ENCODE measurements around the gene C6orf62. TPM values are rescaled to one million over a fixed set of nuclear protein-coding genes. Genes with fewer than 3 reads are reported as not detected.
"Not testable (repeated sequence)": the region's sequence is repeated elsewhere in the genome, so short reads cannot be mapped to it uniquely, and the experiment has no call there.

C6orf62 gene
- total RNA-seq, result 100 to 1,000 TPM in 4 of 9 donors, 10 to 100 TPM in 5; 57.2 to 121 (median 98.9) TPM
- polyA plus RNA-seq, result 100 to 1,000 TPM in 2 of 3 donors, 10 to 100 TPM in 1; 52.3 to 120 (median 106) TPM
- long read RNA-seq, donor 1, full-length matches to known transcripts, result 69 of 88 reads
- long read RNA-seq, donor 1, partial matches to known transcripts, result 10 of 88 reads
- long read RNA-seq, donor 1, other reads (novel, unspliced or antisense), result 9 of 88 reads
- long read RNA-seq, donor 2, full-length matches to known transcripts, result 59 of 71 reads
- long read RNA-seq, donor 2, partial matches to known transcripts, result 12 of 71 reads
- long read RNA-seq, donor 2, other reads (novel, unspliced or antisense), result 0 of 71 reads
- long read RNA-seq, donor 3, full-length matches to known transcripts, result 78 of 95 reads
- long read RNA-seq, donor 3, partial matches to known transcripts, result 9 of 95 reads
- long read RNA-seq, donor 3, other reads (novel, unspliced or antisense), result 8 of 95 reads
- long read RNA-seq, donor 4, full-length matches to known transcripts, result 219 of 235 reads
- long read RNA-seq, donor 4, partial matches to known transcripts, result 5 of 235 reads
- long read RNA-seq, donor 4, other reads (novel, unspliced or antisense), result 11 of 235 reads
- long read RNA-seq, donor 5, full-length matches to known transcripts, result 2 of 7 reads
- long read RNA-seq, donor 5, partial matches to known transcripts, result 0 of 7 reads
- long read RNA-seq, donor 5, other reads (novel, unspliced or antisense), result 5 of 7 reads
- long read RNA-seq, donor 6, full-length matches to known transcripts, result 72 of 78 reads
- long read RNA-seq, donor 6, partial matches to known transcripts, result 3 of 78 reads
- long read RNA-seq, donor 6, other reads (novel, unspliced or antisense), result 3 of 78 reads
- long read RNA-seq, donor 7, full-length matches to known transcripts, result 26 of 31 reads
- long read RNA-seq, donor 7, partial matches to known transcripts, result 5 of 31 reads
- long read RNA-seq, donor 7, other reads (novel, unspliced or antisense), result 0 of 31 reads
- long read RNA-seq, donor 8, full-length matches to known transcripts, result 147 of 170 reads
- long read RNA-seq, donor 8, partial matches to known transcripts, result 11 of 170 reads
- long read RNA-seq, donor 8, other reads (novel, unspliced or antisense), result 12 of 170 reads
- long read RNA-seq, donor 9, full-length matches to known transcripts, result 74 of 79 reads
- long read RNA-seq, donor 9, partial matches to known transcripts, result 5 of 79 reads
- long read RNA-seq, donor 9, other reads (novel, unspliced or antisense), result 0 of 79 reads
- long read RNA-seq, donor 10, full-length matches to known transcripts, result 70 of 96 reads
- long read RNA-seq, donor 10, partial matches to known transcripts, result 26 of 96 reads
- long read RNA-seq, donor 10, other reads (novel, unspliced or antisense), result 0 of 96 reads

DNA sequence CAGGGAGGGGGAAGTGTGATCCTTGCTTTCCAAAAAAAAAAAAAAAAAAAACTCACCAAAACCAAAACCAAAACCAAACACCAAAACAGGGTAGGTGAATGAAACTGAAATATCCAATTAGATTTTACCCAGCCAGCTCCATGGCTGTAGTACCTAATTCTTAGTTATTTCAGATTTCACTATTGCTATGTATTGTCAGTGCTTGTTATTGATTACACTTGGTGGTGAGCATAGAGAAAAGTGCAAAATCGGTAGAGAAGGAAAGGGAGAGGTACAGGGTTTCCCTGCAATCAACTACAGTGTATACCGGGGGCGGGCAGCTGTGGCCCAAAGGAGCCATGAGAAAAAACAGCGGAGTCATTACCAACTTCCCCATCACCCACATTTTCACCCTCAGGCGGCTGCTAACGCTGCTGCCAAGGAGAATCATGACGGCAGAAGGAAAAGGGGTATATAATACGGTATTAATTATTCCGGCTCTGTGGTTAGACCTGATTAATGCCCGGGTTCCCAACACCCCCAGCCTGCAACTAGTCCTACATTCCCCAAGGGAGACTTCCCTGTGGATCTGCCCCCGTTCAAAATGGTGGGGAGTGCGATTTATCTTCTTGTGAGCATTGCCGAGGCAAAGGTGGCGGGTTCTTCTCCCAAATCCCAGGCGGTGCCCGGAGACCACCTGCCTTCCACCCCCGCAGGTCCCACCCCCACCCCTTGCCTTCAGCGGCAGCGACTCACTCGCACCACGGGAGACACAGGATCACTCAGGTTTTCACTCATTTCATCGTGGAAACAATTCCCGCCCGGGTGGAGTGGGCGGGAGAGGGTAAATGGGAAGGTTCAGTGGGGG lies at the start of gene C6orf62:
Gene C6orf62, minus strand, starts transcription at position 30 of the 847 bp plus-strand sequence. CDS start 486 bp downstream, outside the sequence.
- intact Hi-C loops (cut with DNase I), result loop anchor here in 1 of 2 donors (10.0 kb wide), 1 partner anchor 45 kb away; no protein-coding TSS in a partner anchor
- H3K27ac ChIP-seq, result peak within 1 kb of the TSS; percentile 98 to 100 (median 98)
- peak in 3 of 7 donors; percentile 31 to 44 (median 34) for DNase-seq
- TF ChIP-seq POLR2A (IDR thresholded peaks at IDR 0.05), result no peak
- TF ChIP-seq, protein P1, sequence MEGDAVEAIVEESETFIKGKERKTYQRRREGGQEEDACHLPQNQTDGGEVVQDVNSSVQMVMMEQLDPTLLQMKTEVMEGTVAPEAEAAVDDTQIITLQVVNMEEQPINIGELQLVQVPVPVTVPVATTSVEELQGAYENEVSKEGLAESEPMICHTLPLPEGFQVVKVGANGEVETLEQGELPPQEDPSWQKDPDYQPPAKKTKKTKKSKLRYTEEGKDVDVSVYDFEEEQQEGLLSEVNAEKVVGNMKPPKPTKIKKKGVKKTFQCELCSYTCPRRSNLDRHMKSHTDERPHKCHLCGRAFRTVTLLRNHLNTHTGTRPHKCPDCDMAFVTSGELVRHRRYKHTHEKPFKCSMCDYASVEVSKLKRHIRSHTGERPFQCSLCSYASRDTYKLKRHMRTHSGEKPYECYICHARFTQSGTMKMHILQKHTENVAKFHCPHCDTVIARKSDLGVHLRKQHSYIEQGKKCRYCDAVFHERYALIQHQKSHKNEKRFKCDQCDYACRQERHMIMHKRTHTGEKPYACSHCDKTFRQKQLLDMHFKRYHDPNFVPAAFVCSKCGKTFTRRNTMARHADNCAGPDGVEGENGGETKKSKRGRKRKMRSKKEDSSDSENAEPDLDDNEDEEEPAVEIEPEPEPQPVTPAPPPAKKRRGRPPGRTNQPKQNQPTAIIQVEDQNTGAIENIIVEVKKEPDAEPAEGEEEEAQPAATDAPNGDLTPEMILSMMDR (IDR thresholded peaks at IDR 0.05), result no peak
- peaks cover 47% of the 10 kb centered on the region in 2 donors for H3K4me1 ChIP-seq (replicated peaks in 1 of 2)
- peak within 1 kb of the TSS; percentile 34 to 99 (median 84) for H3K4me3 ChIP-seq
- WGBS, 4 donors, result 0 to 1% (median 1%) methylated on average over 18 to 25 of the region's 25 CpGs
- no peaks in the 10 kb centered on the region for H3K27me3 ChIP-seq
- H3K36me3 ChIP-seq (replicated peaks in 1 of 2), result peaks cover 0 to 22% of the 10 kb centered on the region in 2 donors
- no peaks in the 10 kb centered on the region for H3K9me3 ChIP-seq (replicated peaks in 1 of 3)

DNA sequence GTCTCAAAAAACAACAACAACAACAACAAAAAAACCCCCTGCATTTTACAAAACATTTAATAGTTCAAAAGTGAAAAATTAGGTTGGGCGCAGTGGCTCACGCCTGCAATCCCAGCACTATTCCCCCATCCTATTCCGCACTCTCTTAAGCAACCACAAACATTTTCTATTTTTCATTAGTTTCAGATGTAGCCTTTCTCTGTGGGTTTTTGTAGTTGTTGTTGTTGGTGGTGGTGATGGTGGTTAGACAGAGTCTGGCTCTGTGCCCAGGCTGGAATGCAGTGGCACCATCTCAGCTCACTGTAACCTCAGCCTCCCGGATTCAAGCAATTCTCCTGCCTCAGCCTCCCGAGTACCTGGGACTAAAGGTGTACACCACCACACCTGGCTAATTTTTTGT lies 49.4 kb upstream of the C6orf62 start:
- TF ChIP-seq, protein P1 (IDR thresholded peaks at IDR 0.05), result no peak
- TF ChIP-seq POLR2A (IDR thresholded peaks at IDR 0.05), result no peak
- no peak for DNase-seq
- intact Hi-C loops (cut with DNase I), result loop anchor here (10.0 kb wide), 2 partner anchors 54 to 194 kb away; partner anchors contain the start of gene C6orf62 (in 1 of the 2)
- Histone ChIP-seq H3K27me3 (no peaks in the 10 kb centered on the region), H3K27ac (no peak overlapping the region), H3K4me3 (no peak overlapping the region), H3K36me3 (replicated peaks in 1 of 2) (no peaks in the 10 kb centered on the region), H3K9me3 (replicated peaks in 1 of 3) (no peaks in the 10 kb centered on the region), H3K4me1 (replicated peaks in 1 of 2) (peaks cover 0 to 5% of the 10 kb centered on the region in 2 donors)
- 90 to 94% (median 90%) methylated on average over 5 of the region's 5 CpGs for WGBS, 4 donors

DNA sequence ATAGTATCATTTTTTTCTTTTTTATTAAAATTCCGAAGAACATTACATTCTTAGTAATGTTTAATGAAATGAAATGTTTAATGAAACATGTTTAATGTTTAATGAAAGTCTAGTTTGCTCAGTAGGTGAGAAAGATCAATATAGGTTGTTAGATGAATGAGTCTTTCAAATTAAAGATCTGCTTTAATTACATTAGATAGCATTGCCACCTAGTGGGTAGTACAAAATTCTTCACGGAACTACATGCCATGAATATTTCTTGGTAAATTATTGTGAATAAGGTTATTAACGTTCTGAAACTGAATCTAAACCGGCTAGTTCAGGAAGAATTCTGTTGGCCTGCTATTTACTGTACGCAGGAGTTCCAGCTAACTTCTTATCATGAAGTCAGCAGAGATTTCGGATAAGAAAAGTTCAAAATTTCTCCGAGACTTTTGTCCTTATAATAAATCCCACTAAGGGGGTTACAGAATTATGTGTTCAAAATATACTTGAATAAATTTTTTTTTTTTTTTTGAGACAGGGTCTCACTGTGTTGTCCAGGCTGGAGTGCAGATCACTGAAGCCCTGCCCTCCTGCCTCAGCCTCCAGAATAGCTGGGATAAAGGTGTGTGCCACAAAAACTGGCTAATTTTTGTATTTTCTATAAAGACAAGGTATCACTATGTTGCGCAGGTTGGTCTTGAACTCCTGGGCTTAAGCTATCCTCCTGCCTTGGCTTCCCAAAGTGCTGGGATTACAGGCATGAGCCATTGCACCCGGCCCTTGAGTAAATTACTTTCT lies 47.9 kb upstream of the C6orf62 start:
- Histone ChIP-seq H3K4me1 (replicated peaks in 1 of 2) (peaks cover 0 to 5% of the 10 kb centered on the region in 2 donors), H3K27me3 (no peaks in the 10 kb centered on the region), H3K9me3 (replicated peaks in 1 of 3) (no peaks in the 10 kb centered on the region), H3K36me3 (replicated peaks in 1 of 2) (no peaks in the 10 kb centered on the region), H3K27ac (no peak overlapping the region), H3K4me3 (no peak overlapping the region)
- 40 to 54% (median 44%) methylated on average over 9 of the region's 9 CpGs for WGBS, 4 donors
- no peak for DNase-seq
- TF ChIP-seq, protein P1 (IDR thresholded peaks at IDR 0.05), result peak; percentile 41 to 64 (median 52)
- no peak for TF ChIP-seq POLR2A (IDR thresholded peaks at IDR 0.05)
- intact Hi-C loops (cut with DNase I), result loop anchor here (10.0 kb wide), 2 partner anchors 52 to 192 kb away; partner anchors contain the start of gene C6orf62 (in 1 of the 2)

DNA sequence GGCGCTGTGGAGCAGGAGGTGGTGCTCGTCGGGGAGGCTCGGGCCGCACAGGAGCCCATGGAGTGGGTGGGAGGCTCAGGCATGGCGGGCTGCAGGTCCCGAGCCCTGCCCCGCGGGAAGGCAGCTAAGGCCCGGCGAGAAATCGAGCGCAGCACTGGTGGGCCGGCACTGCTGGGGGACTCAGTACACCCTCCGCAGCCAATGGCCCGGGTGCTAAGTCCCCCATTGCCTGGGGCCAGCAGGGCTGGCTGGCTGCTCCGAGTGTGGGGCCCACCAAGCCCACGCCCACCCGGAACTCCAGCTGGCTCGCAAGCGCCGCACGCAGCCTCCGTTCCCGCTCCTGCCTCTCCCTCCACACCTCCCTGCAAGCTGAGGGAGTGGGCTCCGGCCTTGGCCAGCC lies 47.0 kb upstream of the C6orf62 start:
- WGBS, 4 donors, result 86 to 95% (median 89%) methylated on average over 14 to 22 of the region's 26 CpGs

More for the DNA sequence above, 47.0 kb upstream of the C6orf62 start:
- not testable (repeated sequence) for DNase-seq; H3K4me3 ChIP-seq; H3K27ac ChIP-seq; H3K9me3 ChIP-seq (replicated peaks in 1 of 3); H3K36me3 ChIP-seq (replicated peaks in 1 of 2); H3K4me1 ChIP-seq (replicated peaks in 1 of 2); H3K27me3 ChIP-seq
- intact Hi-C loops (cut with DNase I), result loop anchor here (10.0 kb wide), 2 partner anchors 51 to 191 kb away; partner anchors contain the start of gene C6orf62 (in 1 of the 2)

All from adrenal gland (tissue), 19 donors.